Dedifferentiated amniotic fluid mesenchymal stem cell (primary cell): ENCODE data around the gene ZBED2.

Source experiments
- DNase-seq: peaks from one replicate; pipeline ENCODE4 v3.0.0-alpha.2; 2016; ENCODE audit errors: extremely low spot score

Gene ZBED2

DNA sequence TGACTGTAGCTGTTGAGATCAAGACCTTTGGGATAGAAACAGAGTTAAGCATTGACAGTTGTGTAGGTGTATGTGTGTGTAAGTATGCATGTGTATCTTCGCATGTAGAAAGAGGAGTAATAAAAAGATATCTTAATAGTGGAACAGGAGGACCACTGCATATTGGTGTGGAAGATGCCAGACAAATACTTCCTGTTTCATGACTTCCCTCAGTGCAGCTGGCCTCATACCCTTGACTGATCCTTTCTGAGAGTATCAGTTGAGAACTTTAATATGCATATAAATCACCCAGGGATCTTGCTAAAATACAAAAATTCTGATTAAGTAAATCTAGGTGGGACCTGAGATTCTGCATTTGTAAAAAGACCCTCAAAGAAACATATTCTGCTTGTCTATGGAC lies 8.5 kb upstream of the ZBED2 start:
- no peak for DNase-seq

DNA sequence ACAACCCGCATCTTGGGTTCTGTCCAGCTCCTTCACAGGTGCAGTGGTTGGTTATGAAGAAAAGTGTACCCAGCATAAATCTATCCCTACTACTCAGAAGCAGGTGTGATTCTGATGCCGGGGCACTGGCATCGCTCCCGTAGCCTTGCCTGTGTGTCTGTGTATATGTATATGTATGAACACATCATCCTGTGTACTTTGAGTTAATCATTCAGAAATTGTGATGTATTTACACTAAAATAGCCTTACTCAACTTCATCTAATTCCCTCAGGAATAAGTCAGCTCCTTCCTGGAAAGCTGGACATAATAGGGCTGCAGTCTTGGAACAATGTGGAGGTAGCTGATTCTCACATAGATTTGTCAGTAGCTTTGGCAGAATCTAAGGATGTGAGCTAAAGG lies 6.7 kb upstream of the ZBED2 start:
- DNase-seq: no peak

DNA sequence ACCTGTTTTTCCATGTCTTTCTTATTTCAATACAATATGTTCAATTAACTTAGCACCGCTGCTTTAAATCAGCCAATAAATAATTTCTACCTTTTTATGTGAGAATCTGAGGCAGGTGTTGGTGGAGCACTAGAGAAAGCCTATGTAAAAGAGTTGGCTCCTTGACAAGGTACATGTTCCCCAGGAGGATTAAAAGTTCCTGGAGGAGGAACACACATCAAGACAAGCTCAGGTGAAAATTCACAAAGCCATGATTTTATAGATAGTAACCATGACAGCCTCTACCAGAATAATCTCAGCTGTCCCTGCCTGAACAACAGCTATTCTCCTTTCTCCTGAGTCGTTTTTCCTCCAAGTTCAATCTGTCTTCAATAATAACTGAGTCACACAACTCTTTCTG lies 3.4 kb upstream of the ZBED2 start:
- no peak for DNase-seq

DNA sequence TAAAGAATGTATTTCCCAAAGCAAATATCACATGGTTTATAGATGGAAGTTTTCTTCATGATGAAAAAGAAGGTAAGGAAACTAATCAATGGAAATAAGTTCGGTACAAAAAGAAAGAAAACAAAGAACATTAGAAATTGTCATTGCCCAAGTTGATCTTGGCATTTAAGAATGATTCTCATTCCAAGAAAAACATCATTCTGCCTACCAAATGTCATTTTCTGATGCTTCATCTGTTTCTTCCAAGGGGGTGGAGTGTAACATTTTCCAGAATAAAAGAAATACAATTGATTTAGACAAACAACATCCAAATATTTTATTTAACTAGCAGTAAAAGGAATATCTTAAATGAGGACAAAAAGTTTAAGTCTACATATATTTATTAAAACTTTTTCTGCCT lies 3.0 kb upstream of the ZBED2 start:
- DNase-seq: no peak

DNA sequence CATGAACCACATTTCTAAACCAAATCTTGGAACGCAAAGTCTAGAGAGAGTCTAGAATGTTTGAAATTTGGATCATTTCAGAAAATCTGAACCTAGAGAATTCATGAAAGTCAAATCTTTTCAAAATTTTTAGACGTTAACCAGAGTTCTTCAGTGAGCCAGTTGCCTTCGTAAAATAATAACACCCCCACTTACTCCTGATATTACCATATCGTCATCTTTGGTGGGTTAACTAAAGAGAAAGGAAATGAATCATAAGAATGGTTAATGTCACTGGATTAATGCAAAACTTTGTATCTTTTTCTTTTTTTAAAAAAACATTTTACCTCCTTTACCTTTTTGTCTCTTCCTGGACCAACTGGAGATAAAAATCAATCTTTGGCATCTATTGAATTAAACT lies 1.2 kb upstream of the ZBED2 start:
- no peak for DNase-seq

DNA sequence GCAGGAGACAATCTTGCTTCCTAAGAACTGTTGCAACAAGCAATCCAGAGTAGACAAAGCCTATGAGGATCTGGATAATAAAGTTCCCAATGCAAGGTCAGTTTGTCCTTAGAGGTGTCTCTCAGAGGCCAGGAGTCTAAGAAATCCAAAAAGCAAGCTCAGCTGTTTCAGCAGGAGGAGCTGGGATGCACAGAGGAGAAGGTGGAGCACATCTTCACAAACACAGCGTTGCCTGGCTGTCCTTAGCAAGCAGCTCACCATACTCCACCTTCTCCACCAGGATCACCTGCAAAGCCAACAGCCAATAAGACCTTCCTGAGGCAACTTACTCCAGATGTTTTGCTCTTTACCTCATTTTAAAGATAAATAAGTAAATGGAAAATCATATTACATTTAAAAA lies 365 bp downstream of the ZBED2 start:
- DNase-seq: no peak

DNA sequence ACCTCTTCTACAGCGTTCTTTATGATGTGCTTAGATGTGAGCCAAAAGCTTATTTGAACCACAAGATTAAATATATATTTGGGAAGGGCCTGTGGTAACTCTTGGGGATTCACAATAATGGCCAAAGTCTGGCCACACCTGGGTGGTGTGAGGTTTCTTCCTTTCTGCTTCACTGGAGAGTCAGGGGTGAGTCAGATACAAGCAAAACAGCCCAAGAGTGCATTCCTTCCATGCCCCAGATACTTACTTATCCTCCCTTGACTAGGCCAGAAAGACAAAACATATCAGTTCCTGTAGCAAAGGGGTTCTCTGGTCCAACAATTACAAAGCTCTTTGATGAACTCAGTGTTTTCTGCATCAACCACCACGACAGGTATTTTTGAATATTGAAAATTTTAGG lies 941 bp downstream of the ZBED2 start:
- peak; percentile 50 for DNase-seq

DNA sequence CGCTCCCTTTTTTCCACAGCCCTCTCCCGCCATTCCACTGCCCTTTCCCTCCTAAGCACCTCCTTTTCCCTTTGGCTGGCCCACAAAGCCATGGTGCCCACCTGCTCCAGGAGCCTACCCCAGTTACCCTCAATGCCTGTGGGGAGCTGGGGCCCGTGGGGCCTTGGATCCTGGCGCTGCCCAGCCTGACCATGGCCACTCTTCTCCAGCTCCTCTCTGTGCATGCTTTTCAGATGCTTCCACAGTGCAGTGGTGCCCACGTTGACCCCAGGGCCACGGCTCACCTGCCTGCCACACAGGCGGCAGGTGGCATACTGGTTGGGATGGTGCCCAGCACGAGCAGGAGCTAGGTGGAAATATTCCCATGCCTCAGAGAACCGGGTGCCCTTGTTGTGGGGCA lies 1.5 kb downstream of the ZBED2 start:
- DNase-seq: no peak

DNA sequence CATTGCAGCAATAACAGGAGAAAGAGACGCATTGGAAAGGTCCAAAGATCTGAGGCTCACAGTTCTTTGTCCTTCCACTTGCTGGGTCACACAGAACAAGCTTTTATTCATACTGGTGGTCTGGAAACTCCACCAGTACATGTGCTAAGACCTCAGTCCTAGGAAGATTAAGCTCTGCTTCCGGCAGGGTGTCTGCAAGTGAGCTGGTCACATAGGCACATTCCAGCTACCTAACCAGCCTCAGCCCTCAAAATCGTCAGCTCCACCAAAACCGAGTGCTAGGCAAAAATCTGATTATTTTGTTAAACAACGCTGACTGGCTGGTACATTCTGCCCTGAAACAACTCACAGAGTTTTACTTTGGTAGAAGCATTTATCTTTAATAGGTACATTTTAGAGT lies 2.2 kb downstream of the ZBED2 start:
- no peak for DNase-seq

DNA sequence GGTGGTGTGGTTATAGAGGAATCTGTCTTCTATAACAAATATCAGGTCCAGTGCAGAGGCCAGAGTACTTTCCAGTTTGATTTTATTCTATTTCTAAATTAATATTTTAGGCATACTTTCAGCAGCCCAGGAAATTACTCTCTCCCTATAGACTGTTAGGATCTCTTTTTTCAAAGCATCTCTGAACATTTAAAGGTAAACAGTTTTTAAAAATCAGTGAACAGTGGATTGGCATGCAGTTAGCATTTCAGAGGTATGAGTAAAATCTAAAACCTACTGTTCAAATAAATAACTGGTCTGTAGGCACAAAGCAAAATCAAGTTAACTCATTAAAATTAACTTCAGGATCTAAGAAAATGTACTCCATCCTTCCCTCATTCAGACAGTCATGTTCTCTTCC lies 3.0 kb downstream of the ZBED2 start:
- no peak for DNase-seq

DNA sequence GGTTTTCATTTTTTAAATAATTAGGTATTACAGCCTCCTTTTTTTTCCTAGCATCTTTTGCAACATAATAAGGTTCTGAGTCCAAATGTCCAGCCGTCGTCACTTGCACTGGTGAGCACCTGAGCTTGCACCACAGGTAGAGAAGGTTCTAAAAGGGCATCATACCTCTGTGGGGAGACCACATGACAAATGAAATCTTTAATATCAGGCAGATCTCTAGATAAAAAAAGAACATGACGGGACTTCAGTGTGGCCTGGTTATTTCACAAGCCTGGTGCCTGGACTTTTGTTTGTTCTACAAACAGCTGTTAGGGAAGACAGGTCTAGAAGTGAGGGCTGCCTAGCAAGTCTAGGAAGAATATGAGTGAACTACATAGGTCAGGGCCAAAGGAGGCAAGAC lies 3.6 kb downstream of the ZBED2 start:
- no peak for DNase-seq

DNA sequence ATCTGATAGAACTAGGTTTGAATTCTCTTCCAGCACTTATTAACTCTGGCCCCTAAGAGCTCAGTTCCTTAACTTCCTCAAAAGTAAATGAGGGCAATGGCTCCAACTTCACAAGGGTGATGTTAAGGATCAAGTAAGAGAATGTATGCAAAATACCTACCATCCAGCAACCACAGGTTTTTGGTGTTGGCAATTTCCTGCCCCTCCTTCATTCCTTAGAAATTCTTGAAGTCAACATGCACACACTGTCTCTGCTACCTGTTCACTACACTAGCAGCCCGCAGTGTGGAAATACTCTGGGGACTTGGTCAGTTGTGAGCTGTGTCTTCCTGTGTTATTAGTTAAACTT lies 5.0 kb downstream of the ZBED2 start:
- no peak for DNase-seq

DNA sequence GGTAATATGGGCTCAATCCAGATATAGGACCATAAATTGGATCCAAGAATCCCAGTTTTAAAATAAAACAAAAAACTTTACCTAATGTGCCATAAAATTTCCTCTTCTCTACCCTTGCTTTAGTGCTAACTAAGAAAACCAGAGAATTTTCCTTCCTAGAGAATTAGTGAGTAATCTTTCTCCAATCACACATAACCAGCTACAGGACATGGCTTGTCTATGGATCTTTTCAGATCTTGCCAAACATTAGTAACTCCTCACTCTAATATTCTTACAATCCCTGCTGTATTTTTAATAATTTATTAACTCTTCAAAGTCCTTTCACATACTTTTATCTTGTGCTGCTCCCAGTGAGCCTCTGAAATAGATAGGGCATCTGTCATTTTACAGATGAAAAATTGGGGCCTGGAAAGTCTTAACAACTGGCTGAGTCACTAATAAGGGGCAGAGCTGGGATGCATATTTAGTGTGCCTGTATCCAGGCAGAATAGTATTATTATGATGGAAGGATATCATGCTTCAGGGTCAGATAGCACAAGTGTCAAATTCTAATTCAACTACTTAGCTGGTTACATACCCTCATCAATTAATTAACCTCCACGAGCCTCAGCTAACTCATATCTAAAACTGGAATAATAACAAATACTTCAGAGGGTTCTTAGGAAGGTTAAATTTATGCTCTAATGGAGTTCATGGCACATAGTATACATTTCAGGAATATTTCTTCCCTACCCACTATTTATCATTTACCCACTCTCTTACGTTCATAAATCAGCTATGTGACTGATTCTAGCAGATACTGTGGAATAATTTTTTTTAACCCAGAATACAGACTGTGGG lies 5.6 kb downstream of the ZBED2 start:
- DNase-seq: no peak

DNA sequence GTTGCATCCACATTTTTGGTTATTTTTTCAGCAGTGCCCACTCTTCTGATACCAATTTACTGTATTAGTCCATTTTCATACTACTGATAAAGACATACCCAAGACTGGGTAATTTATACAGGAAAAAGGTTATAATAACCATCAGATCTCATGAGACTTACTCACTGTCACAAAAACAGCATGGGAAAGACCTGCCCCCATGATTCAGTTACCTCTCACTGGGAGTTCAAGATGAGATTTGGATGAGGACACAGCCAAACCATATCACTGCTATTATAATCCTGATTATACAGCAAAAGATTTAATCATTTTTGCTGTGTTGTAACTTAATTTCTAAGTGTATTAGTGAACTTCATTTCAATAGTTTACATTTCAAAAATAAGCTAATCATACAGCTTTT lies 6.6 kb downstream of the ZBED2 start:
- no peak for DNase-seq

DNA sequence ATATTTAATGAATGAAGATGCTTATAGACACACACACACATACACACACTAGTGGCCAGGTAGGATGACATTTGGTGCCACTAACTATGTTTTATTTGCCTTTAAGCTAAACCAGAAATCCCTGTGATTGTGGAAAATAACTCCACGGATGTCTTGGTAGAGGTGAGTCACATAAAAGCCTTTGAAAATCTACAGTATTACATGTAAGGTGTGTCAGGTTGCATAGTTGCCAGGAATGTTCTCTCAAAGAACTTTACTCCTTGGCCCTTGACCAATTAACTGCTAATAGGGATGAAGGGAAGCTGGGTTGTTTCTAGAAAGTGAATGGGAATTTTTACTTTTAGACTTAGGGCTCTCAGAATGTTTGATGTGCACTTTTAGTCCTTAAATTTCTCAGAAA lies 9.9 kb downstream of the ZBED2 start:
- no peak for DNase-seq

DNA sequence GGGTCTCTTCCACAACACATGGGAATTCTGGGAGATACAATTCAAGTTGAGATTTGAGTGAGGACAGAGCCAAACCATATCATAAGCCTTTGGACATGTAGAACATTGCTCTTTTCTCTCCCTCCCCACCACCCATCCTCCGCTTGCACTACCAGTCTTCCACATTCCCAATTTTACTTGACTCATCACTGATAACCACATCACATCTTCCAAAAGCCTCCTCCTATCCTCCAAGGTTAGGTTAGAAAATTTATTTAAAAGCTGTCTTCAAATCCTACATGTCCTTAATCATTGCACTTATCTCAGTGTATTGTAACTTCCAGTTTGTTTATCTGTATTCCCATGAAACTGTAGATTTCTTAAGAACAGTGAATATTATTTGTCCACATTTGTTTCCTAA lies 10.4 kb downstream of the ZBED2 start:
- DNase-seq: no peak

DNA sequence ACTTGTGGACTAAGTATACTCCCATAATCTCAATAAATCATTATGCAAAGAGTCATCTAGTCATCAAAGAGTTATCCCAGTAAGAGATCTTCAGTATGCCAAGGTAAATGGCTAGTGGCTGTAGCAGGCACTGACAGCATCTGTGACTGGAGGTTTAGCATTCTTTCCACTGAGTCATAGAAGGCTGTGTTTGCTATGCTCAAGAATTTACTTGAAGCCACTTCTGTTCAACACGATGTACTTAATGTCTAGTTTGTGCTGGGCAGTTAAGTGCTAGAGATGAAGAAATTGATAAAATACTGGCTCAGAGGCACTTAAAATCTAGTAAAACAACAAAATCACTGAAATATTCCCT lies 13.0 kb downstream of the ZBED2 start:
- DNase-seq: peak; percentile 71

DNA sequence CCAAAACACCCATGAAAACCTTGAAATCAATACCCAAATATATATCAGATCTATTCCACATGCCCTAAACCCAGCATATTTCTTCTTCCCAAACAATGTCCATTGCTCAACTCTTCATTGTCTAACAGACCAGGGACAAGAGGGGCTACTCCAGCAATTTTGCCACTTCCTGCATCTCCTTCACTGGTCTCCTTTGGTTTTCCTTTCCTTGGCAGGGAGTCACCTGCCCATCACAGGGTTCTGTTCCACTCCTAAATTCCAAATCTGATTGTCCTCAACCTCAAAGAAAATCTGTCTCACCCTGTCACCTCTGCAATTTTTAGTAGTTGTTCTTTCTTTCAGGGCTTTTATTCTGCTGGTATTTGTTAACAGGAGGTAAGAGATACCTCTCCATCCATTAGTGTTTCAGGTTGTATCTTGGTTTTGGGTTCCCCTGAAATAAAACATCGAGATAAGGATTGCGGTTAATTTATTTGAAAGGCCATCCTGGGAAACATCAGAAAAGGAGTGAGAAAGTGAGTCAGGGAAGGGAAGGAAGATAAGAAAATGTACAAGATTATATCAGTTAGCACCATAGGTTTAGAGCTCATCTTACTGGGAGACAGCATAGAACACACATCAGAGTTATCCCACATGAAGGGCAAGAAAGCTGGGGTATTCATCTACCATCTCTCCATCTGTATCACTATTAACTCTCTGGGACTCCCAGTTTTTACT lies 13.6 kb downstream of the ZBED2 start:
- DNase-seq: no peak

DNA sequence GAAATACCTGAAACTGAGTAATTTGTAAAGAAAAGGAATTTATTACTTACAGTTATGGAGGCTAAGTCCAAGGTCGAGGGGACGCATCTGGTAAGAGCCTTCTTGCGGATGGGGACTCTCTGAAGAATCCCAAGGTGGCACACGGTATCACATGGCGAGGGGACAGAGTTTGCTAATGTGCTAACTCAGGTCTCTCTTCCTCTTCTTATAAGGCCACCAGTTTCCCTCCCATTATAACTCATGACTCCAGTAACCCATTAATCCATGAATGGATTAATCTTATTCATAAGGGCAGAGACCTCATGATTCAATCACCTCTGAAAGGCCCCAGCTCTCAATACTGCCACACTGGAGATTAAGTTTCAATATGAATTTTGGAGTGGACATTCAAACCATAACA lies 15.7 kb downstream of the ZBED2 start:
- no peak for DNase-seq

DNA sequence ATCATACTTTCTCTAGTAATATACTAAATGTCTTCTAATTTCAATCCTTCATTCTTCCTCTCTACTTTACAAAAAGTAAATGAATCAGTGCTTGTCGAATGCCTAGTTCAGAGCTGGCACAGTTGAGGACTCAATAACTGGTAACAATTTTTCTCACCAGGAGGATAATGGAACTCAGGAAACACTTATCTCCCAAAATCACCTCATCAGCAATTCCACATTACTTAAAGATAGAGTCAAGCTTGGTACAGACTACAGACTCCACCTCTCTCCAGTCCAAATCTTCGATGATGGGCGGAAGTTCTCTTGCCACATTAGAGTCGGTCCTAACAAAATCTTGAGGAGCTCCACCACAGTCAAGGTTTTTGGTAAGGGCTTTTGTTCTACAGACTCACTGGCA lies 16.3 kb downstream of the ZBED2 start:
- DNase-seq: no peak

DNA sequence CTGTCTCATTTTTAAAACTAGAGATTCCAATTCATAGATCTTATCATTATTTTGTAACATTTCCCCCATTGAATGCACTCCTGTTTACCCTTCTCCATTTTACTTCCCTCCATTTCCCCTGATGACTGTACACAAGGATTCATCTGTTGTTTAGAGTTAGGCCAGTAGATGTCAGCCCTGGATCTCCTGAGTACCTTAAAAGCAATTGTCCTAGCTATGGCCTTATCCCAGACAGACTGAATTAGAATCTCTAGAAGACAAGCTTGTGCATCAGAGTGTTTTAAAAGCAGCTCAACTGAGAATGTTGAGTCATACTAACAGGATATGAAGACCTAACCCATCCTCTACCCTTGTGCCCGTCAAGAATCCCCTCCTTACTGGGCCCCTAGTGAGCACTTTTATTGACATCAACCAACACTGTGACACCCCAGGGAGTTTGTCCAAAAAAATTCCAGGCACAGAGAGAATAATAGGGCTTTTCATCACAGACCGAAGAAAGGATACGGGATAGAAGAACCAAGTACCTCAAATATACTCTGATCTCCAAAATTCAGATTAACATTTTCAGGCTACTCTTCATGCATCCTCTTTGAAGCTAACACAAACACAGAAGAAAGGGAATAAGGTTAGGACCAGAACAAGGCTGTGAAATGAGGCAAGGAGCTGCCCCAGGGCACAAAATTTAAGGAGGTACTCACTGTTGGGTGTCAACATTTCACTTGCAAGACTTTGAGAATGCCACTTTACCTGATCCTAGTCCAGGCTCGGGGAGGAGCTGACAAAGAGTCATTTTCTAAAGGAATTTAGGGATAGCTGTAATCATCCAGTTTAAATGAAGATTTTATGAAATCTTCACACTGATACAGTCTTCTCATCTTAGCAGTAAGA lies 17.1 kb downstream of the ZBED2 start:
- peak; percentile 69 for DNase-seq

DNA sequence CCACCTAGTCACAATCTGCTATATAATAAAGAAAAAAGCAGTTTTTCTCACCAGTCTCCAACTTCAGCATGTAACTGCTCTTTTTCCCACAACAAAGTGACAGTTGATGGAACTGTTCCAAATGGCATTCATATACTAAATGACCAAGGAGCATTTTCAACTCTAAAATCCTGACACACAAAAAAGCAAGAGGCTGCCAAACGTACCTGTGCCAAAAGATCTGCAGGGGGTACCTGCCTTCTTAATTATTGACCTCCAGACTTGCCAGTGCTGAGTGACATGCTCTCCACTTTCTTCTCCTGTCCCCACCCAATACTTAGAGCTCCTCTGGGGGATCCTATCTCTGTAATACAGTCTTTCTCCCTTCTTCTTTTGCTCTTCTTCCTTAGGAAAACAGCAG lies 18.0 kb downstream of the ZBED2 start:
- no peak for DNase-seq
